LNCaP clone FGC (cell line): Measurements from ENCODE around the gene ELK3.

ENCODE experiments used
- DNase-seq: peaks from one replicate; pipeline ENCODE4 v3.0.0-alpha.2; 2011; ENCODE audit warnings: low read depth
- H3K4me3 ChIP-seq: 2 replicates; pipeline ENCODE4 v1.5.1; 2011; ENCODE audit warnings: mild to moderate bottlenecking, low read depth, low read length, control low read depth
- TF ChIP-seq, protein P1 (sequence below): IDR thresholded peaks from 2 replicates; pipeline ENCODE4 v1.5.1; 2012; ENCODE audit warnings: mild to moderate bottlenecking; ENCODE audit not compliant: control insufficient read depth, insufficient read depth; ENCODE audit errors: extremely low read depth

Gene ELK3

GRCh38 chr12:96301732-96302131, 107.6 kb downstream of the ELK3 start:
- TF ChIP-seq, protein P1, sequence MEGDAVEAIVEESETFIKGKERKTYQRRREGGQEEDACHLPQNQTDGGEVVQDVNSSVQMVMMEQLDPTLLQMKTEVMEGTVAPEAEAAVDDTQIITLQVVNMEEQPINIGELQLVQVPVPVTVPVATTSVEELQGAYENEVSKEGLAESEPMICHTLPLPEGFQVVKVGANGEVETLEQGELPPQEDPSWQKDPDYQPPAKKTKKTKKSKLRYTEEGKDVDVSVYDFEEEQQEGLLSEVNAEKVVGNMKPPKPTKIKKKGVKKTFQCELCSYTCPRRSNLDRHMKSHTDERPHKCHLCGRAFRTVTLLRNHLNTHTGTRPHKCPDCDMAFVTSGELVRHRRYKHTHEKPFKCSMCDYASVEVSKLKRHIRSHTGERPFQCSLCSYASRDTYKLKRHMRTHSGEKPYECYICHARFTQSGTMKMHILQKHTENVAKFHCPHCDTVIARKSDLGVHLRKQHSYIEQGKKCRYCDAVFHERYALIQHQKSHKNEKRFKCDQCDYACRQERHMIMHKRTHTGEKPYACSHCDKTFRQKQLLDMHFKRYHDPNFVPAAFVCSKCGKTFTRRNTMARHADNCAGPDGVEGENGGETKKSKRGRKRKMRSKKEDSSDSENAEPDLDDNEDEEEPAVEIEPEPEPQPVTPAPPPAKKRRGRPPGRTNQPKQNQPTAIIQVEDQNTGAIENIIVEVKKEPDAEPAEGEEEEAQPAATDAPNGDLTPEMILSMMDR: no peak
- no peak for DNase-seq

DNA sequence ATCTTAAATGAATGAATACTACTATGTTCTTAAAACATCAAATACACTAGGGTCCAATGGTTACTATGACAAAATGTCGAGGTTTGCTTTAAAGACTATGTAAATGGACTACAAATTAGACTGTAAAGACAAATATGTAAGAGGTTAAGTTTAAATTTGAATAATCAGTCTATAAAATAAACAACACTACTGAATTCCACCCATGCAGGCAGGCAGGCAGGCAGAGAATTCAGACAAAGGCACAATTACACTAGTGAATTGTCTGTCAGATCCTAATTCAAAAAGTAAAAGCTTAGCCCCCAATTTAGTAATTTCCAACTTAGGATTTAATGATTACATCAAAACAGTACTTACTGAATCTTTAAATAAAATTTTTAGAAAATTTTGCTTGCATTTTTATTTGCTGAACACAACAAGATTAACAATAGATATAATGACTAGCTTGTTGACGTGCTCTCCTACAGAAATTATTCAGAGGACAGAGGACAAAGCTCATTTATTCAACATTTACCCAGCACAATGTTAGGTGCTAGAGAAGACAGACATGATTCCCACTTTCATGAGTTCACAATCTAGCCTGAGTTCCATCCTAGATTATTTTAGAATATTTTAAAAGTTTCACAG, 108.6 kb downstream of the ELK3 start:
- TF ChIP-seq, protein P1: no peak
- H3K4me3 ChIP-seq: no peak overlapping the region
- DNase-seq: no peak

More at GRCh38 chr12:96301732-96302131, 107.6 kb downstream of the ELK3 start:
- no peak overlapping the region for H3K4me3 ChIP-seq

GRCh38 chr12:96303653-96304052, 109.5 kb downstream of the ELK3 start:
- TF ChIP-seq, protein P1: no peak
- DNase-seq: no peak
- no peak overlapping the region for H3K4me3 ChIP-seq

- no peak for DNase-seq
- TF ChIP-seq, protein P1: no peak
- no peak overlapping the region for H3K4me3 ChIP-seq
Observed at GRCh38 chr12:96305665-96306064, 111.5 kb downstream of the ELK3 start.

GRCh38 chr12:96308881-96309280, 114.7 kb downstream of the ELK3 start:
- TF ChIP-seq, protein P1: no peak
- no peak for DNase-seq
- no peak overlapping the region for H3K4me3 ChIP-seq

DNA sequence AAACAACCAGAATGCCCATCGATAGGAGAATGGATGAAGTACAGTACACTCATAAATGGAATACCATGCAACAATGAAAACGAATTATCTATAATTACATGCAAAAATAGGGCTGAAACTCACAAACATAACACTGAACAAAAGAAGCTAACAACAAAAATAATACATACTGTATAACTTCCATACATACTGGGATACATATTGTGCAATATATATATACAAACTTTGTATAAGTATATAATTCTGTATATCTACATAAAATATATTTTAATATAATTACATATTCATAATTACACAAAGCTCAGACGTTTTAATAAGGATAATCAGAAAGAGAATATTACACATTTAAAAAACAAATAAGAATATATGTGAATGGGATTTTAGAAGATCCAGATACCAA, 115.9 kb downstream of the ELK3 start:
- TF ChIP-seq, protein P1: no peak
- DNase-seq: no peak
- H3K4me3 ChIP-seq: no peak overlapping the region

- no peak for DNase-seq
- TF ChIP-seq, protein P1: no peak
- H3K4me3 ChIP-seq: no peak overlapping the region
Observed at GRCh38 chr12:96311191-96311590, 117.0 kb downstream of the ELK3 start.
